Measurements from ENCODE around the gene FAM83G. TPM values are rescaled to one million over a fixed set of nuclear protein-coding genes. Genes with fewer than 3 reads are reported as not detected.
A peak's percentile ranks its signal among the peaks of the same experiment; 100 is the strongest.

The FAM83G gene
- total and polyA plus RNA-seq, 12 donors = 1.8 to 7.3 (median 4.0) TPM

DNA sequence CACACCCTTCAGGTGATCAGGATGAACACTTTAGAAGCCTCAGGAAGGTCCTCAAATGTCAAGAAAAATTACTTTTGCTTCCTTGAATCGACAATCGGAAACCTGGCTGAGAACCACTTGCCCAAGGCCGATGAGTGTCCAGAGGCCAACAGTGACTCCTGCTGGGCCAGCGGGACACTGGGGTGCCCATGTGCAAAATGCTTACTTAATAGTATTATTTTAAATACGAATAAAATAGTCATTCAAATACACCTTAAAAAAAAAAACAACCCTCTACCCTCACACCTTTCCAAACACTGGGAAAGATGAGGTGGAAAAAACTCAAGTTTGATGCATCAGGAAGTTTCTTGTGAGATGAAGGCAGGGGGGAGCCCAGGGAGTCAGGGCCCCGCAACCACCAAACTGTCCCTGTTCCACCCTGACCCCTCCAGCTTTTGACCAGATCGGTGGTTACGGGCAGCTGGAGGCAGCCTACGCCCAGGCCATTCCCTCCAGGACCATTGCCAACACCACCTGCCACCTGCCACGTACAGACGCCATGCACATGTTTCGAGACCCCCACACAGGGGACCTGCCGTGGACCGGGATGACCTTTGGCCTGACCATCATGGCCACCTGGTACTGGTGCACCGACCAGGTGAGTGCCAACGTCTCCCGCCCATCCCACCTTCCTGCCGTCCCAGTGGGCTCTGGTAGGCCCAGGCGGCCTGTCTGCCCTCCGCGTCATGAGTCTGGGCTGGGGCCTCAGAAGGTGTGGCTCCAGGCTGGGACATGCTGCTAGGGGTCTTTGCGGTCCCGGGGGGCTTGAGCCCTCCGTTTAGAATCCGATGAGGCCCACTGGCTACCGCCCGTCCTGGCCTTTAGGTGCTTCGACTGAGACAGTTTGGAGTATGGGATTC lies 33.7 kb downstream of the FAM83G start:
- Histone ChIP-seq H3K4me1 (replicated peaks in 1 of 2) (no peaks in the 10 kb centered on the region), H3K36me3 (replicated peaks in 1 of 2) (no peaks in the 10 kb centered on the region), H3K9me3 (replicated peaks in 1 of 3) (no peaks in the 10 kb centered on the region), H3K27ac (no peak overlapping the region), H3K4me3 (no peak overlapping the region), H3K27me3 (no peaks in the 10 kb centered on the region)
- 86 to 92% (median 90%) methylated on average over 9 to 28 of the region's 28 CpGs for WGBS, 4 donors
- intact Hi-C loops (cut with DNase I) = no loop called here
- DNase-seq = no peak
- TF ChIP-seq, protein P1, sequence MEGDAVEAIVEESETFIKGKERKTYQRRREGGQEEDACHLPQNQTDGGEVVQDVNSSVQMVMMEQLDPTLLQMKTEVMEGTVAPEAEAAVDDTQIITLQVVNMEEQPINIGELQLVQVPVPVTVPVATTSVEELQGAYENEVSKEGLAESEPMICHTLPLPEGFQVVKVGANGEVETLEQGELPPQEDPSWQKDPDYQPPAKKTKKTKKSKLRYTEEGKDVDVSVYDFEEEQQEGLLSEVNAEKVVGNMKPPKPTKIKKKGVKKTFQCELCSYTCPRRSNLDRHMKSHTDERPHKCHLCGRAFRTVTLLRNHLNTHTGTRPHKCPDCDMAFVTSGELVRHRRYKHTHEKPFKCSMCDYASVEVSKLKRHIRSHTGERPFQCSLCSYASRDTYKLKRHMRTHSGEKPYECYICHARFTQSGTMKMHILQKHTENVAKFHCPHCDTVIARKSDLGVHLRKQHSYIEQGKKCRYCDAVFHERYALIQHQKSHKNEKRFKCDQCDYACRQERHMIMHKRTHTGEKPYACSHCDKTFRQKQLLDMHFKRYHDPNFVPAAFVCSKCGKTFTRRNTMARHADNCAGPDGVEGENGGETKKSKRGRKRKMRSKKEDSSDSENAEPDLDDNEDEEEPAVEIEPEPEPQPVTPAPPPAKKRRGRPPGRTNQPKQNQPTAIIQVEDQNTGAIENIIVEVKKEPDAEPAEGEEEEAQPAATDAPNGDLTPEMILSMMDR (IDR thresholded peaks at IDR 0.05) = no peak
- no peak for TF ChIP-seq POLR2A (IDR thresholded peaks at IDR 0.05)

DNA sequence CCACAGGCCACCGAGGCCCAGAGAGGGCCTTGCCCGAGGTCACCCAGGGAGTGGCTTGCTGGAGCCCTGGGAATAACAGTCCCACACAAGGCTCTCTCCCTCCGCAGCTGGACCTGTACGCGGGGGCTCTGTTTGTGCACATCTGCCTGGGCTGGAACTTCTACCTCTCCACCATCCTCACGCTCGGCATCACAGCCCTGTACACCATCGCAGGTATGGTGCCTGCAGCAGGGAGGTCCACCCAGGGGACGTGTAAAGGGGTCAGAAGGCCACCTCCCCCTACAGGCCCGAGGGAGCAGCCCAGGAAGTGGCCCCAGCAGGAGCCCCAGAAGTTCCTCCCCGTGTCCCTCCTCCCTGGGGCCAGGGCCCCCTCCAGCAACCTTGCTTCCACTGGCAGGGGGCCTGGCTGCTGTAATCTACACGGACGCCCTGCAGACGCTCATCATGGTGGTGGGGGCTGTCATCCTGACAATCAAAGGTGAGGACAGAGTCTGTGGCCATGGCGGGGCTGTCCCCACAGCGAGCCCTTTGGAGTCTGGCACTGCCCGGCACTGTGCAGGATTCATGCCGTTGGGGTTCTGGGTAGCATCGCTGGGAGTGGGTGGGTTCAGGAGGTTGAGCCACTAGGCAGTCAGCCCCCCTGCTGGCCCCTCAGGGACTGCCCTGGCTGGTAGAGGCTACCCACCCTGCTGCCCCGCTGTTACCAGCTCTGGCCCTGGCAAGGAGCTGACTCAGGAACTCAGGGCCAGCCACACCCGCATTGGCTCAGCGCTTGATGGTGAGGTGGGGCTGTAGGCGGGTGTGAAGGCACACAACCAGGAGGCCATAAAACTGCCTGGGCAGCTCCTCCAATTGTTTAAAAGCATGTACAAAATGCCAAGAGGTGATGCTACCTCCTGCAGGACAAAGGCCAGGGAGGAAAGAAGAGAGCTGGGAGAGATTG lies 35.3 kb downstream of the FAM83G start:
- intact Hi-C loops (cut with DNase I) = no loop called here
- Histone ChIP-seq H3K36me3 (replicated peaks in 1 of 2) (no peaks in the 10 kb centered on the region), H3K4me3 (no peak overlapping the region), H3K9me3 (replicated peaks in 1 of 3) (no peaks in the 10 kb centered on the region), H3K27ac (no peak overlapping the region), H3K27me3 (no peaks in the 10 kb centered on the region), H3K4me1 (replicated peaks in 1 of 2) (no peaks in the 10 kb centered on the region)
- 64 to 82% (median 76%) methylated on average over 6 to 23 of the region's 23 CpGs for WGBS, 4 donors
- DNase-seq = peak in 5 of 7 donors; percentile 49 to 70 (median 56)
- TF ChIP-seq, protein P1 (IDR thresholded peaks at IDR 0.05) = no peak

DNA sequence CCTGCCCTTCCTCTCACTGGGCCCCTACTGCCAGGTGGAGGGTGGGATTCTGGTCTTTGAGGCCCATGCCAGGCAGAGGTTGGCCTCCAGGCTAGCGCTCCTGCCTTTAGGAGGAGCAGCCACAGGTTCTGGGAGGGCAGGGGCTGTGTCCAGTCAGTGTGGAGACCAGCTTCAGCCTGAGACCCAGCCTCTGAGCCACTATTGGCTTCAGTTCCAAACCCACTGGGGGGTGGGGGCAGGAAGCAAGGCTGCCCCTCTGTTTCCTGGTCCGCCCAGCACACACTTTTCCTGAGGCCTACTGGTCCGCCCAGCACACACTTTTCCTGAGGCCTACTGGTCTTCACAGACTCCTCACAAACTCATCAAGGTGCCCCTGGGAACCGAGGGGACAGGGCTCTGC lies 36.2 kb downstream of the FAM83G start:
- Histone ChIP-seq H3K36me3 (replicated peaks in 1 of 2) (no peaks in the 10 kb centered on the region), H3K4me1 (replicated peaks in 1 of 2) (no peaks in the 10 kb centered on the region), H3K9me3 (replicated peaks in 1 of 3) (no peaks in the 10 kb centered on the region), H3K27me3 (no peaks in the 10 kb centered on the region), H3K27ac (no peak overlapping the region), H3K4me3 (no peak overlapping the region)
- no peak for DNase-seq
- intact Hi-C loops (cut with DNase I) = no loop called here
- TF ChIP-seq, protein P1 (IDR thresholded peaks at IDR 0.05) = no peak
- no peak for TF ChIP-seq POLR2A (IDR thresholded peaks at IDR 0.05)
- WGBS, 4 donors = 82 to 100% (median 88%) methylated on average over 2 to 4 of the region's 4 CpGs

DNA sequence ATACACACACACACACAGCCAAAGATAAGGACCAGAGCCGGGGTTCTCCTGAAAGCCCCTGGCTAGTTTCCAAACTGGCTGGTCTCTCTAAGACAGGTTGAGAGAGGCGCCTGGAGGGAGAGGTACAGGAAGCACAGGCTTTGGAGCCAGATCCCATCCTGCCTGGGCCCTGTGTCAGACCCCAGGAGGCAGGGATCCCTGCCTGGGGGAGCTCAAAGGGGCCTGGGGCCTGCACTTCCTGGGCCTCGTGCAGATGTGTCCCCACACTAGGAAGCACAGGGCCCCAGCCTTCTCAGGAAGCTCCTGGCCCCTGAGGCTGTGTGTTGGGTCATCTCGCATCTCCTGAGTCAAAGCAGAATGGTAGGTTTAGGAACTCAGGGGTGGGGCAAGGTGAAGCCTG lies 36.6 kb downstream of the FAM83G start:
- Histone ChIP-seq H3K27me3 (no peaks in the 10 kb centered on the region), H3K4me1 (replicated peaks in 1 of 2) (no peaks in the 10 kb centered on the region), H3K9me3 (replicated peaks in 1 of 3) (no peaks in the 10 kb centered on the region), H3K4me3 (no peak overlapping the region), H3K36me3 (replicated peaks in 1 of 2) (no peaks in the 10 kb centered on the region), H3K27ac (no peak overlapping the region)
- DNase-seq = no peak
- no peak for TF ChIP-seq POLR2A (IDR thresholded peaks at IDR 0.05)
- TF ChIP-seq, protein P1 (IDR thresholded peaks at IDR 0.05) = no peak
- intact Hi-C loops (cut with DNase I) = no loop called here
- WGBS, 4 donors = 66 to 100% (median 73%) methylated on average over 2 to 4 of the region's 4 CpGs
